NOMO-1 (cell line): ENCODE results near the gene SPATA31C1.
"Not testable (repeated sequence)": the region's sequence is repeated elsewhere in the genome, so short reads cannot be mapped to it uniquely, and the experiment has no call there.

Source experiments
- DNase-seq, 2 experiments: peaks; one replicate each; lab custom pipeline; 2025; ENCODE audit not compliant: unreplicated experiment in 2 of 2; lab: John Stamatoyannopoulos, UW

Gene SPATA31C1

GRCh38 chr9:87917662-87918061, at the start of gene SPATA31C1:
SPATA31C1 (plus strand) TSS chr9:87917962.
- DNase-seq = not testable (repeated sequence)

- no peak for DNase-seq
These were observed 49.6 kb upstream of the SPATA31C1 start for GRCh38 chr9:87868175-87868574.

- no peak for DNase-seq
These were observed 49.1 kb upstream of the SPATA31C1 start for GRCh38 chr9:87868635-87869034.

GRCh38 chr9:87869082-87869481, 48.7 kb upstream of the SPATA31C1 start:
- DNase-seq = no peak

GRCh38 chr9:87871425-87872078, 46.2 kb upstream of the SPATA31C1 start:
- no peak for DNase-seq

- no peak for DNase-seq
These were observed 45.6 kb upstream of the SPATA31C1 start for GRCh38 chr9:87872079-87872624.

GRCh38 chr9:87873607-87874303, 44.0 kb upstream of the SPATA31C1 start:
- DNase-seq = no peak

- peak; percentile 4 to 17 for DNase-seq
These were observed 43.5 kb upstream of the SPATA31C1 start for GRCh38 chr9:87874304-87874623.

GRCh38 chr9:87875060-87875459, 42.7 kb upstream of the SPATA31C1 start:
- DNase-seq = no peak

- DNase-seq = no peak
These were observed 41.8 kb upstream of the SPATA31C1 start for GRCh38 chr9:87875831-87876545.

GRCh38 chr9:87876708-87877107, 41.1 kb upstream of the SPATA31C1 start:
- DNase-seq = no peak

- peak in 1 of 2 experiments; percentile 17 for DNase-seq
These were observed 38.7 kb upstream of the SPATA31C1 start for GRCh38 chr9:87878989-87879511.

GRCh38 chr9:87880116-87880515, 37.6 kb upstream of the SPATA31C1 start:
- no peak for DNase-seq

- no peak for DNase-seq
These were observed 37.1 kb upstream of the SPATA31C1 start for GRCh38 chr9:87880683-87881082.

GRCh38 chr9:87882627-87883026, 35.1 kb upstream of the SPATA31C1 start, which contains the start of gene SPATA31E1:
SPATA31E1 (plus strand) TSS chr9:87882877; CDS start chr9:87882892, 15 bp downstream.
- no peak for DNase-seq

GRCh38 chr9:87883274-87883673, 34.5 kb upstream of the SPATA31C1 start:
- no peak for DNase-seq

- no peak for DNase-seq
These were observed 33.8 kb upstream of the SPATA31C1 start for GRCh38 chr9:87883990-87884389.

GRCh38 chr9:87884578-87885459, 32.9 kb upstream of the SPATA31C1 start:
- no peak for DNase-seq

- DNase-seq = no peak
These were observed 32.1 kb upstream of the SPATA31C1 start for GRCh38 chr9:87885484-87886189.
